ENCODE results near the gene CCP110.

DNA sequence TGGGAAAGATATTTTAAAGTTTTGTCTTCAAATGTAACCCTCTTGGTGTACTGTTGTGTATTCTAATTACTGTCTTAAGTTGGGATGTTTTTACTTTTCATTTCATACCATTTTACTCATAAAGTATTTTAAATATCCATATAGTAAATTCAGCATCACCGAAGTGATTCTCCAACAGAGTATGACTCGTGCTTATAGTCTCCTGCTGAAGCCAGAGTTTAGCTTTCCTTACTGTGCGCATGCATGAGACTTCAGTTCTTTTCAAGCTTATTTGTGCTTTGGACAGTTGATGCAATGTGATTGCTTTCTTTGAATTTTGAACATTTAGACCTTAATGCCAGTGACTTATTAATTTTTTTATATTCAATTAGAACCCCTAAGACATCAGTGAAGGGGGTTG lies 24.4 kb downstream of the CCP110 start:
- TF ChIP-seq POLR2A (IDR thresholded peaks at IDR 0.05) (no peak), POLR2AphosphoS5 (IDR thresholded peaks at IDR 0.05) (no peak), EP300 (IDR thresholded peaks at IDR 0.05; ENCODE audit: low read depth) (no peak)
- TF ChIP-seq, protein P1, sequence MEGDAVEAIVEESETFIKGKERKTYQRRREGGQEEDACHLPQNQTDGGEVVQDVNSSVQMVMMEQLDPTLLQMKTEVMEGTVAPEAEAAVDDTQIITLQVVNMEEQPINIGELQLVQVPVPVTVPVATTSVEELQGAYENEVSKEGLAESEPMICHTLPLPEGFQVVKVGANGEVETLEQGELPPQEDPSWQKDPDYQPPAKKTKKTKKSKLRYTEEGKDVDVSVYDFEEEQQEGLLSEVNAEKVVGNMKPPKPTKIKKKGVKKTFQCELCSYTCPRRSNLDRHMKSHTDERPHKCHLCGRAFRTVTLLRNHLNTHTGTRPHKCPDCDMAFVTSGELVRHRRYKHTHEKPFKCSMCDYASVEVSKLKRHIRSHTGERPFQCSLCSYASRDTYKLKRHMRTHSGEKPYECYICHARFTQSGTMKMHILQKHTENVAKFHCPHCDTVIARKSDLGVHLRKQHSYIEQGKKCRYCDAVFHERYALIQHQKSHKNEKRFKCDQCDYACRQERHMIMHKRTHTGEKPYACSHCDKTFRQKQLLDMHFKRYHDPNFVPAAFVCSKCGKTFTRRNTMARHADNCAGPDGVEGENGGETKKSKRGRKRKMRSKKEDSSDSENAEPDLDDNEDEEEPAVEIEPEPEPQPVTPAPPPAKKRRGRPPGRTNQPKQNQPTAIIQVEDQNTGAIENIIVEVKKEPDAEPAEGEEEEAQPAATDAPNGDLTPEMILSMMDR (IDR thresholded peaks at IDR 0.05) = no peak

Data from transverse colon (tissue), 4 donors.